OCI-LY1 (cell line): Measurements from ENCODE around the gene WWP2.
A peak's percentile ranks its signal among the peaks of the same experiment; 100 is the strongest.
"Not testable (repeated sequence)": the region's sequence is repeated elsewhere in the genome, so short reads cannot be mapped to it uniquely, and the experiment has no call there.

Experiments
- H2AFZ ChIP-seq: fragments of 200-600 bp; sonication (generic), shearing (Covaris generic); 2 replicates; pipeline ENCODE4 v1.6.0; 2014; ENCODE audit warnings: antibody characterized with exemption, mild to moderate bottlenecking, low read length
- H3F3A ChIP-seq: fragments of 200-600 bp; sonication (generic), shearing (Covaris generic); 2 replicates; pipeline ENCODE4 v1.6.0; 2014; ENCODE audit warnings: mild to moderate bottlenecking, antibody characterized with exemption, low read length, moderate library complexity; ENCODE audit not compliant: insufficient read depth
- H3K27ac ChIP-seq: fragments of 200-600 bp; sonication (generic); 2 replicates; pipeline ENCODE4 v1.5.1; 2014; ENCODE audit warnings: low read length, mixed run types, mild to moderate bottlenecking, low read depth; ENCODE audit not compliant: poor library complexity, severe bottlenecking
- H3K27me3 ChIP-seq: fragments of 200-600 bp; sonication (generic); 2 replicates; pipeline ENCODE4 v1.6.0; 2014; ENCODE audit warnings: antibody characterized with exemption, mild to moderate bottlenecking, low read length, moderate library complexity; ENCODE audit not compliant: insufficient read depth
- H3K36me3 ChIP-seq: fragments of 200-600 bp; sonication (generic); 2 replicates; pipeline ENCODE4 v1.6.1; 2014; ENCODE audit warnings: mild to moderate bottlenecking, antibody characterized with exemption, low read length, moderate library complexity, mixed read lengths; ENCODE audit not compliant: insufficient read depth
- H3K4me1 ChIP-seq: fragments of 200-600 bp; sonication (generic); 2 replicates; pipeline ENCODE4 v1.5.1; 2014; ENCODE audit warnings: mild to moderate bottlenecking, low read length, moderate library complexity; ENCODE audit not compliant: insufficient read depth, severe bottlenecking
- H3K4me2 ChIP-seq: fragments of 200-600 bp; sonication (generic), shearing (Covaris generic); 2 replicates; pipeline ENCODE4 v1.6.1; 2014; ENCODE audit warnings: low read length
- H3K4me3 ChIP-seq: fragments of 200-600 bp; sonication (generic); 2 replicates; pipeline ENCODE4 v1.5.1; 2014; ENCODE audit warnings: low read length, low read depth, mild to moderate bottlenecking, mixed read lengths; ENCODE audit not compliant: poor library complexity, severe bottlenecking
- H3K79me2 ChIP-seq: fragments of 200-600 bp; shearing (Covaris generic); 2 replicates; pipeline ENCODE4 v1.6.1; 2016; ENCODE audit warnings: mixed run types, low read length, mixed read lengths; ENCODE audit not compliant: insufficient read depth
- H3K9ac ChIP-seq: fragments of 200-600 bp; sonication (generic), shearing (Covaris generic); 2 replicates; pipeline ENCODE4 v1.6.1; 2014; ENCODE audit warnings: mild to moderate bottlenecking, low read length, mixed read lengths
- H3K9me2 ChIP-seq: fragments of 200-600 bp; sonication (generic), shearing (Covaris generic); 2 replicates; pipeline ENCODE4 v1.6.1; 2014; ENCODE audit warnings: low read depth, mild to moderate bottlenecking, low read length, mixed read lengths
- H3K9me3 ChIP-seq: fragments of 200-600 bp; shearing (Covaris generic); 2 replicates; pipeline ENCODE4 v1.6.1; 2014; ENCODE audit warnings: low read length, mixed read lengths
- H4K20me1 ChIP-seq: fragments of 200-600 bp; sonication (generic), shearing (Covaris generic); 2 replicates; pipeline ENCODE4 v1.6.0; 2016; ENCODE audit warnings: mild to moderate bottlenecking, low read length; ENCODE audit not compliant: insufficient read depth
- EZH2 ChIP-seq: fragments of 200-600 bp; sonication (generic), shearing (Covaris generic); IDR thresholded peaks from 2 replicates; pipeline ENCODE4 v1.8.0; 2017; ENCODE audit warnings: borderline replicate concordance, mixed run types, mild to moderate bottlenecking, antibody characterized with exemption, low read length, moderate library complexity, mixed read lengths
- TF ChIP-seq, protein P1 (sequence below): fragments of 200-600 bp; sonication (generic), shearing (Covaris generic); IDR thresholded peaks from 2 replicates; pipeline ENCODE4 v1.5.1; 2017; ENCODE audit warnings: mild to moderate bottlenecking, antibody characterized with exemption, low read length, moderate library complexity, mixed read lengths

WWP2 gene

GRCh38 chr16:69821844-69822173 lies 59.7 kb downstream of the WWP2 start:
- H3K4me3 ChIP-seq = no peak overlapping the region
- TF ChIP-seq, protein P1, sequence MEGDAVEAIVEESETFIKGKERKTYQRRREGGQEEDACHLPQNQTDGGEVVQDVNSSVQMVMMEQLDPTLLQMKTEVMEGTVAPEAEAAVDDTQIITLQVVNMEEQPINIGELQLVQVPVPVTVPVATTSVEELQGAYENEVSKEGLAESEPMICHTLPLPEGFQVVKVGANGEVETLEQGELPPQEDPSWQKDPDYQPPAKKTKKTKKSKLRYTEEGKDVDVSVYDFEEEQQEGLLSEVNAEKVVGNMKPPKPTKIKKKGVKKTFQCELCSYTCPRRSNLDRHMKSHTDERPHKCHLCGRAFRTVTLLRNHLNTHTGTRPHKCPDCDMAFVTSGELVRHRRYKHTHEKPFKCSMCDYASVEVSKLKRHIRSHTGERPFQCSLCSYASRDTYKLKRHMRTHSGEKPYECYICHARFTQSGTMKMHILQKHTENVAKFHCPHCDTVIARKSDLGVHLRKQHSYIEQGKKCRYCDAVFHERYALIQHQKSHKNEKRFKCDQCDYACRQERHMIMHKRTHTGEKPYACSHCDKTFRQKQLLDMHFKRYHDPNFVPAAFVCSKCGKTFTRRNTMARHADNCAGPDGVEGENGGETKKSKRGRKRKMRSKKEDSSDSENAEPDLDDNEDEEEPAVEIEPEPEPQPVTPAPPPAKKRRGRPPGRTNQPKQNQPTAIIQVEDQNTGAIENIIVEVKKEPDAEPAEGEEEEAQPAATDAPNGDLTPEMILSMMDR = no peak
- no peak for TF ChIP-seq EZH2
- no peaks in the 10 kb centered on the region for H3K9me2 ChIP-seq

GRCh38 chr16:69822174-69822935 lies 60.2 kb downstream of the WWP2 start:
- no peak overlapping the region for H3K4me3 ChIP-seq
- H3K79me2 ChIP-seq = no peaks in the 10 kb centered on the region
- no peak overlapping the region for H2AFZ ChIP-seq
- H3K27me3 ChIP-seq = no peaks in the 10 kb centered on the region
- TF ChIP-seq, protein P1 = no peak
- no peak for TF ChIP-seq EZH2
- peaks cover 10% of the 10 kb centered on the region for H3K4me1 ChIP-seq
- H3K9ac ChIP-seq = no peak overlapping the region
- no peaks in the 10 kb centered on the region for H4K20me1 ChIP-seq
- H3K27ac ChIP-seq = no peak overlapping the region
- no peaks in the 10 kb centered on the region for H3K9me3 ChIP-seq
- H3K9me2 ChIP-seq = no peaks in the 10 kb centered on the region
- H3F3A ChIP-seq = no peaks in the 10 kb centered on the region
- no peak overlapping the region for H3K4me2 ChIP-seq
- H3K36me3 ChIP-seq = peaks cover 4% of the 10 kb centered on the region

More at GRCh38 chr16:69821844-69822173, 59.7 kb downstream of the WWP2 start:
- Histone ChIP-seq H3K9ac (no peak overlapping the region), H3K36me3 (peaks cover 4% of the 10 kb centered on the region), H4K20me1 (no peaks in the 10 kb centered on the region), H3K27ac (no peak overlapping the region), H3F3A (no peaks in the 10 kb centered on the region), H3K4me2 (no peak overlapping the region), H3K27me3 (no peaks in the 10 kb centered on the region), H3K9me3 (no peaks in the 10 kb centered on the region), H2AFZ (no peak overlapping the region), H3K4me1 (peaks cover 10% of the 10 kb centered on the region), H3K79me2 (no peaks in the 10 kb centered on the region)

DNA sequence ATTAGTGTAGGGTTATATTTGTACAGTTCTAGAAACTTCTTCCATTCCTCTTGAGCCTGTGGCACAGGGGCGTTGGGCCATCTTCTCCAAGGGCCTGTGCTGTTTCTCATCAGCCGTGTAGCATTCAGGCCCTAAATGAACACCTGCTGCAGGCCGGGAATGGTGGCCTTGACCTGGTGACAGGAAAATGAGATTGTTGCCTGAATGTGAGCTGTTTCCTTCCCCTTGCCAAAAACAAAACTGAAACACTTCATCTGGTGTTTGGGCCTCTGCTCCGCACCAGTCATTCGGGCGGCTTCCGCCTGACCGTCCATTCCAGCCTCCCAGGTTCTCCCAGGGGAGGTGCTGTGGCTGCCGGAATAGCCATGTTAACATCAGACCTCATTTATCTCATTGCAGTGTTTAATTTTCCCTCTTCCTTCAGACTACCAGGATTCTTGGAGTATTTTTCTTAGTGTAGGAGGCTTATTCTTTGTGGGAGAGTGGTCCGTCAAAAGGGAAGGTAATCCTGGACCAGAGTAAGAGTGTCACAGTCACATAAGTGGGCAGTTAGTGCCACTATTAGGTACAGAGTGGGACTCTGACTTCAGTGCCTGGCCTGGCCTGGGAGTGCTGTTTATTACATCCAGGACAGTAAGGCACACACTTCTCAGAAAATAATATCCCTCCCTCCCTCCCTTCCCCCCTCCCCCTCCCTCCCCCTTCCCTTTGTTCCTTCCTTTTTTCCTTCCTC lies 61.9 kb downstream of the WWP2 start:
- Histone ChIP-seq H3F3A (no peaks in the 10 kb centered on the region), H3K27ac (peak overlapping the region; percentile 41), H3K9me3 (no peaks in the 10 kb centered on the region), H3K4me3 (no peak overlapping the region), H3K9me2 (no peaks in the 10 kb centered on the region), H4K20me1 (no peaks in the 10 kb centered on the region), H3K36me3 (no peaks in the 10 kb centered on the region), H3K9ac (peak overlapping the region; percentile 13; the same call in 1 of the 2 replicates), H3K4me1 (peaks cover 10% of the 10 kb centered on the region), H2AFZ (no peak overlapping the region), H3K27me3 (no peaks in the 10 kb centered on the region), H3K79me2 (no peaks in the 10 kb centered on the region), H3K4me2 (peak overlapping the region; percentile 54)
- TF ChIP-seq, protein P1 = no peak
- no peak for TF ChIP-seq EZH2

- H3F3A ChIP-seq, H3K36me3 ChIP-seq, H3K9me2 ChIP-seq, H4K20me1 ChIP-seq, H3K4me3 ChIP-seq, H3K9me3 ChIP-seq, H2AFZ ChIP-seq, H3K4me2 ChIP-seq, H3K27ac ChIP-seq, H3K27me3 ChIP-seq, H3K9ac ChIP-seq, H3K79me2 ChIP-seq: not testable (repeated sequence)
- peaks cover 10% of the 10 kb centered on the region for H3K4me1 ChIP-seq
Observed at GRCh38 chr16:69824564-69825142, 62.5 kb downstream of the WWP2 start.
